ENCODE data around the gene UROD. TPM values are rescaled to one million over a fixed set of nuclear protein-coding genes. Genes with fewer than 3 reads are reported as not detected.
"Not testable (repeated sequence)": the region's sequence is repeated elsewhere in the genome, so short reads cannot be mapped to it uniquely, and the experiment has no call there.

UROD gene
- total RNA-seq, 1 donor from 2014 or later, result 73.4 TPM

GRCh38 chr1:45026446-45026845, 14.4 kb downstream of the UROD start:
- intact Hi-C loops (cut with DNase I), result no loop called here
- ATAC-seq (ENCODE audit: poor library complexity), result no peak
- DNase-seq, result no peak

DNA sequence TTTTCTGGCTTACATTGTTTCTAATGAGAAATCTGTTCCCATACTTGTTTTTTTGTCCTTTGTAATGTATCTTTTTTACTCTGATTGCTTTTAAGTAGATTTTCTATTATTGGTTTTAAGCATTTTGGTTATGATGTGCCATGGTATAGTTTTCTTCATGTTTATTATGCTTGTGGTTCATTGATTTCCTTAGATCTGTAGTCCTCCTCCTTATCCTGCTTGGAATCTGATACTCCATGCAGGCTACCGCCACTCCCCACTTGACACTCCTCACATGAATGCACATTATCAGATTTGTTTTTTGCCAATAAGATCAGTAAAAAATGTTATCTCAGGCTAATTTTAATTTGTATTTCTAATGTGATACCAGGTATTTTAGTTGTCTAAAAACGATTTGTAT, 20.8 kb downstream of the UROD start:
- intact Hi-C loops (cut with DNase I), result no loop called here
- DNase-seq (no peak), ATAC-seq (ENCODE audit: poor library complexity) (no peak)

GRCh38 chr1:45033356-45033755, 21.3 kb downstream of the UROD start:
- DNase-seq (no peak), ATAC-seq (ENCODE audit: poor library complexity) (no peak)
- intact Hi-C loops (cut with DNase I), result no loop called here

DNA sequence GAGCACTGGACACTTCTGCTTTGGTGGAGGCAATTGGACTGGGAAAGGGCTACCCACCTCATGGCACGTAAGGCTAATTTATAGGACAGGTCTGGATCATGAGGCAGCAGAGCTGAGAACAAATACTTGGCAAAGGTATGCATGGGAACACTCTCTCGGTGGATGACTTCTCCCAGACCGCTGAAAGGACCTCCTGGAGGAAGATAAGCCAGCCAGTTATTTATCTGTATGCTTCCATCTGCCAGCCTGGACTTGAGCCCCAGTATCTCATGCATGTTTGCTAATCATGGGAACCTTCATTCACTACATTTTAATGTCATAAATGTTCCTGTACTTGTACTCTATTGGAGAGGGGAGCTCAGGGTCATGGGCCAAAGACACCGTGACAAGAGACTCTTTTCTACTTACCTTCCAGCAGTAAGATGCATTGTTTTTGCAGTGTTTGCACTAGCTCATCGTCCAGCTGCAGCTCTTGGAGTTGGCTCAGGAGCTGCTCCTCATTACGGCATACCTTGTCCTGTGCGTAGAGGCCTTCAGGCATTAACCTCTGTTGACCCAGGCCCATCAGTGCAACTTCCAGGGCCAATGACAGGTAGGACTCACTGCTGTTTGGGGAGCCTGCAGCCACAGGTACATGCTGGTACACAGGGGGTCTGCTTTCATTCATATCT, 23.7 kb downstream of the UROD start:
- no peak for DNase-seq
- intact Hi-C loops (cut with DNase I), result no loop called here
- no peak for ATAC-seq (ENCODE audit: poor library complexity)

DNA sequence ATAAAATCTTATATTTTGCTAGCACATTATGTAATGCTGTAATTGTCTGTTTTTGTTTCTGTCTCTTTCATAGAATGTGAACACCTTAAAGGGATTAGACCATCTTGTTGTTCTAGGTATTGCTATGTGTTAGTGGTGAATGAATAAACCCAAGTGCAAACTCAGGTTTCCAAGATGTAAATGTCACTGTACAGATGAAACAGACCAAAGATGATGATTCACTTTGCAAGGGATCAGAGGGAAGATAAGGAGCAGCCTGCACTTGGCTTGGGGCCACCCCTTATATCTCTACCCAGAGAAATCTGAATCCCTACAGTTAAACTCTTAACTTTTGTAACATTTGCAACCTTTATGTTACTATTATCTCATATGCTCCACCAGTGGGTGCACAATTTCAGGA, 25.4 kb downstream of the UROD start:
- no peak for ATAC-seq (ENCODE audit: poor library complexity)
- no peak for DNase-seq
- intact Hi-C loops (cut with DNase I), result no loop called here

- ATAC-seq (ENCODE audit: poor library complexity) (no peak), DNase-seq (no peak)
- intact Hi-C loops (cut with DNase I), result no loop called here
Observed at GRCh38 chr1:45038240-45038639, 26.2 kb downstream of the UROD start.

DNA sequence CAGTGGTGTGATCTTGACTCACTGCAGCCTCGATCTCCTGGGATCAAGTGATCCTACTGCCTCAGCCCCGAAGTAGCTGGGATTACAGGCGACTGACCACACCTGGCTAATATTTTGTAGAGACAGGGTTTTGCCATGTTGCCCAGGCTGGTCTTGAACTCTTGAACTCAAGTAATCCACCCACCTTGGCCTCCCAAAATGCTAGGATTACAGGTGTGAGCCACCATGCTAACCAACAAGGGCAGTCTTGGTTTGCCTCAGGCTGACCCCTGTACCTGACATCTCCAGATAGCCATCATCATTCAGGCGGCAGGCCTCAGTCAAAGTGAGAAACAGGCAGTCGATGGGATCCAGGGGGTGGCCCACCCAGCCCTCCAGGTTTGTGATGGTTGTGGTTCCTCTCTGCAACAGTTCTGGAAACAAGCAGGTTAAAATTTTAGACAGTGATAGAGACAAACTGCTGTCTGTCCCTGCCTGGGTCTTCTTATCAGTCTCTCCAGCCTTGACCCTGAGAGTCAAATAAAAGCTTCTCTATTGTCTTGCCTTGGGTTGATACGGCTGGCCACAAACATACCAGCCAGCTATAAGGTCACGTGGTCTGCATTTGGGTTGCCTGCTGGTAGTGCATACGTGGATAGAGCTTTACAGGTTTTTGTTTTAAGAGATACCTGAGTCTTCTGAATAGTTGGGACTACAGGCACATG, 26.8 kb downstream of the UROD start:
- intact Hi-C loops (cut with DNase I), result no loop called here
- ATAC-seq (ENCODE audit: poor library complexity), result no peak

GRCh38 chr1:45040297-45040696, 28.2 kb downstream of the UROD start:
- ATAC-seq (ENCODE audit: poor library complexity), result no peak

More for the DNA sequence above, 26.8 kb downstream of the UROD start:
- DNase-seq, result no peak

DNA sequence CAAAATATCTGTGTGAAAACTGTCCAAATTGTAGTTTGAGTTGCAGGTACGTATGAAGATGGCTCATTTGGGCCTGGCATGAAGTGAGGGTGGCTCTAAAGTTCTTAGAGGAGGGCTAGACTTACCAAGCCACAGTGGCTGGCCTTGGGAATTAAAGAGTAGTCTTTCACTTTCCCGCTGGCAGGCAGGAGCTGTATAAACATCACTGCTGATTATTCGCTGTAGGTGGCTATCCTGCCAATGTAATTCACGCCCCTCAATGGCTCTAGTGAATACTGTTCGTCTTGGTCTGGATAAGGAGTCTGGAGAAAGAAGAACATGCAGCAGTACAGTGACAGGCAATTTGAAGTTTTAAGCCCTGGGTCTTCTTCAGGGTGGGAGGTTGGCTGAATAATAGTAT, 31.0 kb downstream of the UROD start:
- DNase-seq (no peak), ATAC-seq (ENCODE audit: poor library complexity) (no peak)
- intact Hi-C loops (cut with DNase I), result no loop called here

More at GRCh38 chr1:45040297-45040696, 28.2 kb downstream of the UROD start:
- intact Hi-C loops (cut with DNase I), result no loop called here
- no peak for DNase-seq

- intact Hi-C loops (cut with DNase I), result no loop called here
- no peak for ATAC-seq (ENCODE audit: poor library complexity)
- DNase-seq, result no peak
Observed at GRCh38 chr1:45044916-45045315, 32.9 kb downstream of the UROD start.

- ATAC-seq (ENCODE audit: poor library complexity) (no peak), DNase-seq (no peak)
- intact Hi-C loops (cut with DNase I), result no loop called here
Observed at GRCh38 chr1:45047032-45047431, 35.0 kb downstream of the UROD start.

DNA sequence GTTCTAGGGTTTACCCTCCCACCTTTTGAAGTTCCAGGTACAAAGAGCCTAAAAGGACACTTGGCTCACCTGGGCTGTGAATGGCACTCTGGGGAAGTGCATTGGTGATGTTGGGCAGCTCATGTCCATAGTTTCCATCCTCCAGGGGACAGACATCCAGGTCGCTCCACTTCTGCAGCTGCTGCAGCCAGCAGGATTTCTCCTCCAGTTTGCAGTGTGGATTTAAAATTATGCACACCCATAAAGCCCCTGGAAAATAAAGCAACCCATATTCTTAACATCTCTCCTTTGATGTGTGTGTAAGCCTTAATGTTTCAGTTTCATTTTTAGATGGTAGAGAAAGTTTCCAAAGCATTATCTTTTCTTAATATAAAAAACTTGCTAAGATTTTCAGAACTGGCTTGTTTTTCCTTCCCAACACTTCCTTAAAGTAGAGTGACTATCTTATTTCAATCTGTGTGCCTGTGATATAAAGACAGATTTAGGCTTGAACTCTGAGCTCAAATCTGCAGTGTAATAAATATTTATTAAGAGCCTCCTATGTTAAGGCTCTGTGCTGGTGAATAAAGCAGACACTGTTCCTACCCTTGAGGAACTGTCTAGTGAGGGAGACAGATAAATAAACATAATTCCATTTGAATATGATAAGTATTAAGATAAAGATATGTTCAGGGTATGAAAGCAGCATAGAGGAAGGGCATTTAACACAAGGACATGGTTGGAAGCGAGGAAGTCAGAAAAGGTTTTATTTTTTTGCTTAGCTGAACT, 39.1 kb downstream of the UROD start:
- DNase-seq (no peak), ATAC-seq (ENCODE audit: poor library complexity) (no peak)
- intact Hi-C loops (cut with DNase I), result no loop called here

DNA sequence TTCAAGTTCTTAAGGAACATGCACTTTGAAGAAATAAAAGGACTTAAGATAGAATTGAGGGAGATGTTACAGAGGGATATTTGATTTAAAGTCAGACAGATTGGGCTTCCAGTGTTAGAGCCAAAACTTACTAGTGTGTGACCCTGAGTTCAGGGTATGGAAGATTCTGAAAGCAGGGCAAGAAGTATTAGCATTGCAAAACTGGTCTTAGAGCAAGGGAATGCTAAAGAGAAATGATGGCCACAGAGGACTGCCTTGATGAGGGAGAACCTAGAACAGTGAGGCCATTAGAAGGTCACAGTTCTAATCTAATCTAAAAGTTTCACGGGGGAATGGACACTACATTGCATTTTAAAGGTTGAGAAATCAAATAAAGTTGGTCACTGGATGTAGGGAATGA, 45.5 kb downstream of the UROD start:
- ATAC-seq (ENCODE audit: poor library complexity), result no peak
- intact Hi-C loops (cut with DNase I), result no loop called here

GRCh38 chr1:45059829-45060228, 47.8 kb downstream of the UROD start:
- intact Hi-C loops (cut with DNase I), result no loop called here
- no peak for ATAC-seq (ENCODE audit: poor library complexity)
- no peak for DNase-seq

More for the DNA sequence above, 45.5 kb downstream of the UROD start:
- DNase-seq, result no peak

GRCh38 chr1:45062463-45062862, 50.4 kb downstream of the UROD start:
- DNase-seq; intact Hi-C loops (cut with DNase I); ATAC-seq (ENCODE audit: poor library complexity): not testable (repeated sequence)

GRCh38 chr1:45065083-45065482, 53.0 kb downstream of the UROD start:
- DNase-seq, result no peak
- no peak for ATAC-seq (ENCODE audit: poor library complexity)
- intact Hi-C loops (cut with DNase I), result no loop called here
